ENCODE measurements around the gene CCDC7. TPM values are rescaled to one million over a fixed set of nuclear protein-coding genes. Genes with fewer than 3 reads are reported as not detected.

The CCDC7 gene
- total RNA-seq, 1 experiment from 2014 or later = 4.0 TPM

DNA sequence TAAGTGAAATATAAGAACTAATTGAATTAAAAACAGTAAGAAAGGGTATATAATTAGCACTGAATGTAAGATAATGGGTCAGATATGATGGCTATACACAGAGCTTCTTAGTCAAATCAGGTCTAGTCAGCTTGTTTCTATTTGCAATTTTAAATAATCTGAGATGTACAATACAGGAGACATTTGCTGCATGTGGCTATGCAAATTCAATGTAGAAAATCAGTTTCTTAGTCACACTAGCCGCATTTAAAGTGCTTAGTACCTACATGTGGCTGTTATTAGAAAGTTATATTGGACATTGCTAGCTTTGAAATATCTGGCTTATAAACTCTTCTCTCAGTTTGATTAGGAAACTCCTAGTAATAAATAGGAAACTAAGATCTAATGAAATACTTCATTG lies 25.3 kb downstream of the CCDC7 start:
- intact Hi-C loops (cut with micrococcal nuclease) = no loop called here
- ChIA-PET RAD21 (ENCODE audit: low non-redundant PET in 1 of 2, low total read pairs in 2 of 2, uncharacterized antibody in 2 of 2, unreplicated experiment in 2 of 2) (no interaction called here), CTCF (no interaction called here), POLR2A (no interaction called here)
- Histone ChIP-seq H2AFZ (ENCODE audit: low read depth, low read length, poor library complexity, severe bottlenecking) (no peak overlapping the region), H3K9me3 (ENCODE audit: control insufficient read depth in 1 of 2, insufficient read depth in 1 of 2, low read depth in 1 of 2, low read length in 2 of 2) (no peaks in the 10 kb centered on the region), H3K9ac (ENCODE audit: low read length) (no peak overlapping the region), H3K36me3 (ENCODE audit: control insufficient read depth in 1 of 2, insufficient read depth in 2 of 2, low read length in 2 of 2) (no peaks in the 10 kb centered on the region), H3K79me2 (ENCODE audit: insufficient read depth, low read length) (no peaks in the 10 kb centered on the region), H3K27ac (ENCODE audit: low read depth, low read length) (no peak overlapping the region), H4K20me1 (ENCODE audit: insufficient read depth) (no peaks in the 10 kb centered on the region), H3K4me1 (ENCODE audit: control insufficient read depth in 1 of 2, insufficient read depth in 2 of 2, low read length in 2 of 2) (no peaks in the 10 kb centered on the region), H3K4me2 (ENCODE audit: low read length) (no peak overlapping the region), H3K9me2 (ENCODE audit: insufficient read depth) (no peaks in the 10 kb centered on the region), H3K27me3 (ENCODE audit: insufficient read depth, low read length) (no peaks in the 10 kb centered on the region), H3K4me3 (replicated peaks in 1 of 2; ENCODE audit: low read depth in 1 of 2, low read length in 2 of 2) (no peak overlapping the region)
- BruUV-seq (replicated peaks) = no TSS peak
- TF ChIP-seq CBX3 (IDR thresholded peaks at IDR 0.05; ENCODE audit: low read depth) (no peak), SIN3A (IDR thresholded peaks at IDR 0.05; ENCODE audit: low read depth) (no peak), YY1 (IDR thresholded peaks at IDR 0.05; ENCODE audit: extremely low read depth, insufficient replicate concordance, low read depth, low read length) (no peak), POLR2A (IDR thresholded peaks at IDR 0.05; ENCODE audit: borderline replicate concordance, extremely low read depth, insufficient read depth, insufficient read length) (no peak), CEBPB (IDR thresholded peaks at IDR 0.05; ENCODE audit: low read depth) (no peak), EGR1 (IDR thresholded peaks at IDR 0.05; ENCODE audit: low read depth) (no peak), EZH2 (IDR thresholded peaks at IDR 0.05) (no peak), ELF1 (IDR thresholded peaks at IDR 0.05; ENCODE audit: borderline replicate concordance, low read depth) (no peak), EZH2phosphoT487 (IDR thresholded peaks at IDR 0.05; ENCODE audit: borderline replicate concordance) (no peak), JUND (IDR thresholded peaks at IDR 0.05) (no peak), FOSL1 (IDR thresholded peaks at IDR 0.05; ENCODE audit: low read depth) (no peak), ZFX (IDR thresholded peaks at IDR 0.05) (no peak), ZNF274 (IDR thresholded peaks at IDR 0.05; ENCODE audit: low read depth, low read length) (no peak), SP1 (IDR thresholded peaks at IDR 0.05; ENCODE audit: low read depth) (no peak), POLR2AphosphoS5 (IDR thresholded peaks at IDR 0.05; ENCODE audit: low read depth, low read length) (no peak)
- TF ChIP-seq, protein P1, sequence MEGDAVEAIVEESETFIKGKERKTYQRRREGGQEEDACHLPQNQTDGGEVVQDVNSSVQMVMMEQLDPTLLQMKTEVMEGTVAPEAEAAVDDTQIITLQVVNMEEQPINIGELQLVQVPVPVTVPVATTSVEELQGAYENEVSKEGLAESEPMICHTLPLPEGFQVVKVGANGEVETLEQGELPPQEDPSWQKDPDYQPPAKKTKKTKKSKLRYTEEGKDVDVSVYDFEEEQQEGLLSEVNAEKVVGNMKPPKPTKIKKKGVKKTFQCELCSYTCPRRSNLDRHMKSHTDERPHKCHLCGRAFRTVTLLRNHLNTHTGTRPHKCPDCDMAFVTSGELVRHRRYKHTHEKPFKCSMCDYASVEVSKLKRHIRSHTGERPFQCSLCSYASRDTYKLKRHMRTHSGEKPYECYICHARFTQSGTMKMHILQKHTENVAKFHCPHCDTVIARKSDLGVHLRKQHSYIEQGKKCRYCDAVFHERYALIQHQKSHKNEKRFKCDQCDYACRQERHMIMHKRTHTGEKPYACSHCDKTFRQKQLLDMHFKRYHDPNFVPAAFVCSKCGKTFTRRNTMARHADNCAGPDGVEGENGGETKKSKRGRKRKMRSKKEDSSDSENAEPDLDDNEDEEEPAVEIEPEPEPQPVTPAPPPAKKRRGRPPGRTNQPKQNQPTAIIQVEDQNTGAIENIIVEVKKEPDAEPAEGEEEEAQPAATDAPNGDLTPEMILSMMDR (IDR thresholded peaks at IDR 0.05 in 2 of 3, conservative IDR thresholded peaks at IDR 0.05 in 1 of 3; ENCODE audit: borderline replicate concordance in 1 of 3, insufficient read depth in 1 of 3, low read depth in 2 of 3, low read length in 2 of 3) = no peak
- TF ChIP-seq, protein P2, sequence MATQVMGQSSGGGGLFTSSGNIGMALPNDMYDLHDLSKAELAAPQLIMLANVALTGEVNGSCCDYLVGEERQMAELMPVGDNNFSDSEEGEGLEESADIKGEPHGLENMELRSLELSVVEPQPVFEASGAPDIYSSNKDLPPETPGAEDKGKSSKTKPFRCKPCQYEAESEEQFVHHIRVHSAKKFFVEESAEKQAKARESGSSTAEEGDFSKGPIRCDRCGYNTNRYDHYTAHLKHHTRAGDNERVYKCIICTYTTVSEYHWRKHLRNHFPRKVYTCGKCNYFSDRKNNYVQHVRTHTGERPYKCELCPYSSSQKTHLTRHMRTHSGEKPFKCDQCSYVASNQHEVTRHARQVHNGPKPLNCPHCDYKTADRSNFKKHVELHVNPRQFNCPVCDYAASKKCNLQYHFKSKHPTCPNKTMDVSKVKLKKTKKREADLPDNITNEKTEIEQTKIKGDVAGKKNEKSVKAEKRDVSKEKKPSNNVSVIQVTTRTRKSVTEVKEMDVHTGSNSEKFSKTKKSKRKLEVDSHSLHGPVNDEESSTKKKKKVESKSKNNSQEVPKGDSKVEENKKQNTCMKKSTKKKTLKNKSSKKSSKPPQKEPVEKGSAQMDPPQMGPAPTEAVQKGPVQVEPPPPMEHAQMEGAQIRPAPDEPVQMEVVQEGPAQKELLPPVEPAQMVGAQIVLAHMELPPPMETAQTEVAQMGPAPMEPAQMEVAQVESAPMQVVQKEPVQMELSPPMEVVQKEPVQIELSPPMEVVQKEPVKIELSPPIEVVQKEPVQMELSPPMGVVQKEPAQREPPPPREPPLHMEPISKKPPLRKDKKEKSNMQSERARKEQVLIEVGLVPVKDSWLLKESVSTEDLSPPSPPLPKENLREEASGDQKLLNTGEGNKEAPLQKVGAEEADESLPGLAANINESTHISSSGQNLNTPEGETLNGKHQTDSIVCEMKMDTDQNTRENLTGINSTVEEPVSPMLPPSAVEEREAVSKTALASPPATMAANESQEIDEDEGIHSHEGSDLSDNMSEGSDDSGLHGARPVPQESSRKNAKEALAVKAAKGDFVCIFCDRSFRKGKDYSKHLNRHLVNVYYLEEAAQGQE (IDR thresholded peaks at IDR 0.05; ENCODE audit: low read depth) = no peak
- TF ChIP-seq, protein P3, sequence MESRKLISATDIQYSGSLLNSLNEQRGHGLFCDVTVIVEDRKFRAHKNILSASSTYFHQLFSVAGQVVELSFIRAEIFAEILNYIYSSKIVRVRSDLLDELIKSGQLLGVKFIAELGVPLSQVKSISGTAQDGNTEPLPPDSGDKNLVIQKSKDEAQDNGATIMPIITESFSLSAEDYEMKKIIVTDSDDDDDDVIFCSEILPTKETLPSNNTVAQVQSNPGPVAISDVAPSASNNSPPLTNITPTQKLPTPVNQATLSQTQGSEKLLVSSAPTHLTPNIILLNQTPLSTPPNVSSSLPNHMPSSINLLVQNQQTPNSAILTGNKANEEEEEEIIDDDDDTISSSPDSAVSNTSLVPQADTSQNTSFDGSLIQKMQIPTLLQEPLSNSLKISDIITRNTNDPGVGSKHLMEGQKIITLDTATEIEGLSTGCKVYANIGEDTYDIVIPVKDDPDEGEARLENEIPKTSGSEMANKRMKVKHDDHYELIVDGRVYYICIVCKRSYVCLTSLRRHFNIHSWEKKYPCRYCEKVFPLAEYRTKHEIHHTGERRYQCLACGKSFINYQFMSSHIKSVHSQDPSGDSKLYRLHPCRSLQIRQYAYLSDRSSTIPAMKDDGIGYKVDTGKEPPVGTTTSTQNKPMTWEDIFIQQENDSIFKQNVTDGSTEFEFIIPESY (IDR thresholded peaks at IDR 0.05; ENCODE audit: extremely low read depth, insufficient replicate concordance, low read length) = no peak
- TF ChIP-seq, protein P4, sequence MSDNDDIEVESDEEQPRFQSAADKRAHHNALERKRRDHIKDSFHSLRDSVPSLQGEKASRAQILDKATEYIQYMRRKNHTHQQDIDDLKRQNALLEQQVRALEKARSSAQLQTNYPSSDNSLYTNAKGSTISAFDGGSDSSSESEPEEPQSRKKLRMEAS (IDR thresholded peaks at IDR 0.05) = no peak
- DNase-seq (ENCODE audit: low read depth, low spot score) (no peak), ATAC-seq (no peak)
